Fibroblast of the aortic adventitia (primary cell): ENCODE measurements around the gene SPEM3. TPM values are rescaled to one million over a fixed set of nuclear protein-coding genes. Genes with fewer than 3 reads are reported as not detected.
"Not testable (repeated sequence)": the region's sequence is repeated elsewhere in the genome, so short reads cannot be mapped to it uniquely, and the experiment has no call there.

Source experiments
- DNase-seq: peaks from one replicate; pipeline ENCODE4 v3.0.0-alpha.2; 2010; ENCODE audit warnings: low read depth
- H3K4me3 ChIP-seq: 2 replicates; pipeline ENCODE4 v1.5.1; 2011; ENCODE audit warnings: low read depth, mild to moderate bottlenecking, control low read depth, low read length, moderate library complexity
- CTCF ChIP-seq: IDR thresholded peaks from 2 replicates; pipeline ENCODE4 v1.5.1; 2011; ENCODE audit warnings: mild to moderate bottlenecking, low read length, control low read depth, inconsistent platforms; ENCODE audit not compliant: insufficient read depth
- total RNA-seq: library from RNA; depleted of rRNA; stranded (reverse); fragments of >200 nt; gene quantifications from 2 replicates; pipeline ENCODE4 v1.2.3, GENCODE V29; 2012; ENCODE audit warnings: low replicate concordance

SPEM3 gene
- total RNA-seq, 1 donor = not detected

GRCh38 chr17:7471729-7472128 is 43.1 kb downstream of the SPEM3 start:
- no peak for TF ChIP-seq CTCF
- no peak overlapping the region for H3K4me3 ChIP-seq
- no peak for DNase-seq

GRCh38 chr17:7474767-7475166 is 46.1 kb downstream of the SPEM3 start:
- not testable (repeated sequence) for H3K4me3 ChIP-seq, DNase-seq

GRCh38 chr17:7475764-7476422 is 47.2 kb downstream of the SPEM3 start:
- peak; percentile 79 for DNase-seq
- peak overlapping the region; percentile 35 for H3K4me3 ChIP-seq
- TF ChIP-seq CTCF = no peak

GRCh38 chr17:7476494-7476893 is 47.8 kb downstream of the SPEM3 start:
- DNase-seq = peak; percentile 61
- TF ChIP-seq CTCF = no peak
- H3K4me3 ChIP-seq = peak overlapping the region; percentile 35

- no peak for DNase-seq
- TF ChIP-seq CTCF = no peak
- peak overlapping the region; percentile 87 for H3K4me3 ChIP-seq
These were observed 48.3 kb downstream of the SPEM3 start for GRCh38 chr17:7476951-7477350.

GRCh38 chr17:7477392-7478275 is 49.0 kb downstream of the SPEM3 start:
- no peak for TF ChIP-seq CTCF
- peak overlapping the region; percentile 87 for H3K4me3 ChIP-seq
- DNase-seq = peak; percentile 88

- peak overlapping the region; percentile 87 for H3K4me3 ChIP-seq
- DNase-seq = peak; percentile 49
- TF ChIP-seq CTCF = no peak
These were observed 49.9 kb downstream of the SPEM3 start for GRCh38 chr17:7478276-7479212.
